ENCODE data around the gene STIL.
A peak's percentile ranks its signal among the peaks of the same experiment; 100 is the strongest.

The STIL gene

GRCh38 chr1:47235241-47235681 lies 78.7 kb downstream of the STIL start:
- Mint-ChIP-seq H3K9me3 (peaks cover 7% of the 10 kb centered on the region), H3K4me1 (peaks cover 15% of the 10 kb centered on the region), H3K27me3 (ENCODE audit: low read depth) (peaks cover 94% of the 10 kb centered on the region), H3K27ac (no peak overlapping the region), H3K4me3 (no peak overlapping the region), H3K36me3 (ENCODE audit: low read depth) (no peaks in the 10 kb centered on the region)
- TF ChIP-seq CTCF (IDR thresholded peaks at IDR 0.05; ENCODE audit: unreplicated experiment in 3 of 3), result no peak

GRCh38 chr1:47233186-47233585 lies 80.8 kb downstream of the STIL start:
- no peak for TF ChIP-seq CTCF (IDR thresholded peaks at IDR 0.05; ENCODE audit: unreplicated experiment in 3 of 3)
- Mint-ChIP-seq H3K4me3 (peak overlapping the region; percentile 26 to 66 (median 63)), H3K27ac (no peak overlapping the region), H3K36me3 (ENCODE audit: low read depth) (no peaks in the 10 kb centered on the region), H3K27me3 (ENCODE audit: low read depth) (peaks cover 99% of the 10 kb centered on the region), H3K4me1 (peaks cover 21% of the 10 kb centered on the region), H3K9me3 (peaks cover 7% of the 10 kb centered on the region)

GRCh38 chr1:47232187-47232874 lies 81.6 kb downstream of the STIL start, which contains the start of gene TAL1:
TAL1 (minus strand) TSS chr1:47232225; CDS start chr1:47225888, 6,337 bp downstream.
- no peaks in the 10 kb centered on the region for H3K36me3 Mint-ChIP-seq (ENCODE audit: low read depth)
- peaks cover 7% of the 10 kb centered on the region for H3K9me3 Mint-ChIP-seq
- peak within 1 kb of the TSS; percentile 69 to 75 (median 73) for H3K4me3 Mint-ChIP-seq
- H3K4me1 Mint-ChIP-seq, result peaks cover 26% of the 10 kb centered on the region
- H3K27me3 Mint-ChIP-seq (ENCODE audit: low read depth), result peaks cover 99% of the 10 kb centered on the region
- peak within 1 kb of the TSS in 2 of 3 experiments; percentile 11 to 61 for H3K27ac Mint-ChIP-seq
- no peak for TF ChIP-seq CTCF (IDR thresholded peaks at IDR 0.05; ENCODE audit: unreplicated experiment in 3 of 3)

GRCh38 chr1:47231301-47232186 lies 82.4 kb downstream of the STIL start:
- peak overlapping the region; percentile 69 to 75 (median 73) for H3K4me3 Mint-ChIP-seq
- peaks cover 7% of the 10 kb centered on the region for H3K9me3 Mint-ChIP-seq
- H3K36me3 Mint-ChIP-seq (ENCODE audit: low read depth), result no peaks in the 10 kb centered on the region
- peaks cover 100% of the 10 kb centered on the region for H3K27me3 Mint-ChIP-seq (ENCODE audit: low read depth)
- H3K27ac Mint-ChIP-seq, result peak overlapping the region in 2 of 3 experiments; percentile 11 to 61
- TF ChIP-seq CTCF (IDR thresholded peaks at IDR 0.05; ENCODE audit: unreplicated experiment in 3 of 3), result no peak
- H3K4me1 Mint-ChIP-seq, result peaks cover 26% of the 10 kb centered on the region

- Mint-ChIP-seq H3K27me3 (ENCODE audit: low read depth) (peaks cover 100% of the 10 kb centered on the region), H3K4me3 (no peak overlapping the region), H3K9me3 (peaks cover 7% of the 10 kb centered on the region), H3K36me3 (ENCODE audit: low read depth) (no peaks in the 10 kb centered on the region), H3K27ac (no peak overlapping the region), H3K4me1 (peaks cover 32% of the 10 kb centered on the region)
- TF ChIP-seq CTCF (IDR thresholded peaks at IDR 0.05; ENCODE audit: unreplicated experiment in 3 of 3), result no peak
These were observed 83.2 kb downstream of the STIL start for GRCh38 chr1:47230692-47231300.
